ENCODE measurements around the gene SOX2. TPM values are rescaled to one million over a fixed set of nuclear protein-coding genes. Genes with fewer than 3 reads are reported as not detected.

The SOX2 gene
- not detected for total RNA-seq
- total RNA-seq (2013): not detected

DNA sequence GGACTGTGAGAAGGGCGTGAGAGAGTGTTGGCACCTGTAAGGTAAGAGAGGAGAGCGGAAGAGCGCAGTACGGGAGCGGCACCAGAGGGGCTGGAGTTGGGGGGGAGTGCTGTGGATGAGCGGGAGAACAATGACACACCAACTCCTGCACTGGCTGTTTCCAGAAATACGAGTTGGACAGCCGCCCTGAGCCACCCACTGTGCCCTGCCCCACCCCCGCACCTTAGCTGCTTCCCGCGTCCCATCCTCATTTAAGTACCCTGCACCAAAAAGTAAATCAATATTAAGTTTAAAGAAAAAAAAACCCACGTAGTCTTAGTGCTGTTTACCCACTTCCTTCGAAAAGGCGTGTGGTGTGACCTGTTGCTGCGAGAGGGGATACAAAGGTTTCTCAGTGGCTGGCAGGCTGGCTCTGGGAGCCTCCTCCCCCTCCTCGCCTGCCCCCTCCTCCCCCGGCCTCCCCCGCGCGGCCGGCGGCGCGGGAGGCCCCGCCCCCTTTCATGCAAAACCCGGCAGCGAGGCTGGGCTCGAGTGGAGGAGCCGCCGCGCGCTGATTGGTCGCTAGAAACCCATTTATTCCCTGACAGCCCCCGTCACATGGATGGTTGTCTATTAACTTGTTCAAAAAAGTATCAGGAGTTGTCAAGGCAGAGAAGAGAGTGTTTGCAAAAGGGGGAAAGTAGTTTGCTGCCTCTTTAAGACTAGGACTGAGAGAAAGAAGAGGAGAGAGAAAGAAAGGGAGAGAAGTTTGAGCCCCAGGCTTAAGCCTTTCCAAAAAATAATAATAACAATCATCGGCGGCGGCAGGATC, at the start of gene SOX2:
TSS of gene SOX2 (plus strand) at position 601 of the 811 bp plus-strand sequence. CDS start 436 bp downstream, outside the sequence.
- WGBS (ENCODE audit: insufficient coverage): 7% methylated on average over 28 of the region's 37 CpGs
- Mint-ChIP-seq H3K9me3 (peaks cover 2 to 8% of the 10 kb centered on the region in 2 donors), H3K27ac (no peak within 1 kb of the TSS), H3K27me3 (ENCODE audit: low read depth in 2 of 2) (peaks cover 44 to 64% of the 10 kb centered on the region in 2 donors), H3K4me1 (peaks cover 6 to 7% of the 10 kb centered on the region in 2 donors), H3K36me3 (peaks cover 40% of the 10 kb centered on the region), H3K4me3 (peak within 1 kb of the TSS; percentile 17)
- DNase-seq: peak in 1 of 2 donors; percentile 52
- no peak within 1 kb of the TSS for H3K27ac ChIP-seq (ENCODE audit: low read length)
- H3K36me3 ChIP-seq (ENCODE audit: control insufficient read depth, insufficient read depth, low read length): no peaks in the 10 kb centered on the region
- no peak within 1 kb of the TSS for H3K4me3 ChIP-seq (ENCODE audit: low read length)
- ATAC-seq: peak in 2 of 3 donors; percentile 34 to 58
- H3K9me3 ChIP-seq (ENCODE audit: control insufficient read depth, insufficient read depth, low read length): peaks cover 4% of the 10 kb centered on the region
- no peak for TF ChIP-seq CTCF (IDR thresholded peaks at IDR 0.05)
- H3K4me1 ChIP-seq (ENCODE audit: control insufficient read depth, insufficient read depth, low read length): peaks cover 24% of the 10 kb centered on the region
- intact Hi-C loops (cut with micrococcal nuclease): no loop called here
- peaks cover 74% of the 10 kb centered on the region for H3K27me3 ChIP-seq (ENCODE audit: control insufficient read depth, insufficient read depth, low read length)

- Histone ChIP-seq H3K4me3 (ENCODE audit: low read length) (no peak overlapping the region), H3K27me3 (ENCODE audit: control insufficient read depth, insufficient read depth, low read length) (peaks cover 3% of the 10 kb centered on the region), H3K36me3 (ENCODE audit: control insufficient read depth, insufficient read depth, low read length) (no peaks in the 10 kb centered on the region), H3K9me3 (ENCODE audit: control insufficient read depth, insufficient read depth, low read length) (peaks cover 3% of the 10 kb centered on the region), H3K27ac (ENCODE audit: low read length) (no peak overlapping the region), H3K4me1 (ENCODE audit: control insufficient read depth, insufficient read depth, low read length) (no peaks in the 10 kb centered on the region)
- WGBS (ENCODE audit: insufficient coverage): 25% methylated on average over 1 of the region's 1 CpG
- H3K9me3 Mint-ChIP-seq: peaks cover 2 to 5% of the 10 kb centered on the region in 2 donors
- H3K27ac Mint-ChIP-seq: no peak overlapping the region
- no peak for DNase-seq
- intact Hi-C loops (cut with micrococcal nuclease): no loop called here
- no peak for ATAC-seq
- TF ChIP-seq CTCF (IDR thresholded peaks at IDR 0.05): no peak
- no peak overlapping the region for H3K4me3 Mint-ChIP-seq
- peaks cover 0 to 4% of the 10 kb centered on the region in 2 donors for H3K27me3 Mint-ChIP-seq (ENCODE audit: low read depth in 2 of 2)
- H3K4me1 Mint-ChIP-seq: no peaks in the 10 kb centered on the region
- no peaks in the 10 kb centered on the region for H3K36me3 Mint-ChIP-seq
Observed at GRCh38 chr3:181683563-181683962, 28.2 kb upstream of the SOX2 start.

GRCh38 chr3:181687190-181687589, 24.5 kb upstream of the SOX2 start:
- peaks cover 5% of the 10 kb centered on the region in 2 donors for H3K9me3 Mint-ChIP-seq
- no peak overlapping the region for H3K4me3 Mint-ChIP-seq
- no peaks in the 10 kb centered on the region for H3K4me1 ChIP-seq (ENCODE audit: control insufficient read depth, insufficient read depth, low read length)
- H3K27ac ChIP-seq (ENCODE audit: low read length): no peak overlapping the region
- no peaks in the 10 kb centered on the region for H3K36me3 Mint-ChIP-seq
- H3K36me3 ChIP-seq (ENCODE audit: control insufficient read depth, insufficient read depth, low read length): no peaks in the 10 kb centered on the region
- no peak overlapping the region for H3K4me3 ChIP-seq (ENCODE audit: low read length)
- H3K4me1 Mint-ChIP-seq: no peaks in the 10 kb centered on the region
- no peaks in the 10 kb centered on the region for H3K9me3 ChIP-seq (ENCODE audit: control insufficient read depth, insufficient read depth, low read length)
- H3K27me3 ChIP-seq (ENCODE audit: control insufficient read depth, insufficient read depth, low read length): peaks cover 3% of the 10 kb centered on the region
- DNase-seq: no peak
- 77% methylated on average over 1 of the region's 1 CpG for WGBS (ENCODE audit: insufficient coverage)
- intact Hi-C loops (cut with micrococcal nuclease): no loop called here
- no peak for ATAC-seq
- no peak overlapping the region for H3K27ac Mint-ChIP-seq
- TF ChIP-seq CTCF (IDR thresholded peaks at IDR 0.05): no peak
- peaks cover 0 to 4% of the 10 kb centered on the region in 2 donors for H3K27me3 Mint-ChIP-seq (ENCODE audit: low read depth in 2 of 2)

All from natural killer cell (primary cell).